GM12878 (cell line): Measurements from ENCODE around the gene UBAP1L. TPM values are rescaled to one million over a fixed set of nuclear protein-coding genes. Genes with fewer than 3 reads are reported as not detected.
"Not testable (repeated sequence)": the region's sequence is repeated elsewhere in the genome, so short reads cannot be mapped to it uniquely, and the experiment has no call there.

ENCODE experiments used
- ATAC-seq: fragments of 200-7000 bp; cut with Tn5 transposase; 3 replicates; pipeline ENCODE4 v1.9.1; 2020; ENCODE audit warnings: mild to moderate bottlenecking, moderate library complexity
- BruUV-seq: library from RNA; stranded (reverse); fragments of 400-500 nt; replicated peaks from 2 replicates; lab custom pipeline; 2021; lab: Mats Ljungman, UMichigan
- CTCF ChIA-PET: fragments of 300-600 bp; sonication (Branson Sonifier 250); formaldehyde crosslinking; extraction: SDS; loops from one replicate; lab custom pipeline; 2021; ENCODE audit warnings: inconsistent platforms; lab: Yijun Ruan, JAX
- POLR2A ChIA-PET: fragments of 350-600 bp; formaldehyde crosslinking; extraction: SDS; loops from one replicate; lab custom pipeline; 2021; ENCODE audit warnings: inconsistent platforms; lab: Charles Lee
- RAD21 ChIA-PET: fragments of 300-600 bp; sonication (Branson Sonifier 250); formaldehyde crosslinking; loops from one replicate; lab custom pipeline; 2023; ENCODE audit warnings: antibody characterized with exemption; ENCODE audit not compliant: unreplicated experiment; lab: Charles Lee
- SMC1A ChIA-PET: fragments of 300-600 bp; sonication (Branson Sonifier 250); formaldehyde crosslinking; loops from one replicate; lab custom pipeline; 2023; ENCODE audit not compliant: unreplicated experiment, uncharacterized antibody; lab: Charles Lee
- DNase-seq: peaks from one replicate; pipeline ENCODE4 v3.0.0-alpha.2; 2011; ENCODE audit warnings: low read depth, low spot score
- FAIRE-seq: peaks from 3 replicates; lab custom pipeline; 2011; peaks lifted over from hg19 to GRCh38; lab: Jason Lieb, UNC
- H2AFZ ChIP-seq: 2 replicates; pipeline ENCODE4 v1.6.0; 2011; ENCODE audit warnings: low read depth, low read length, control low read depth; ENCODE audit not compliant: control insufficient read depth
- H3K27ac ChIP-seq: 2 replicates; pipeline ENCODE4 v1.5.1; 2011; ENCODE audit warnings: control low read depth; ENCODE audit not compliant: control insufficient read depth, insufficient read depth
- H3K27me3 ChIP-seq, 2 experiments: replicated peaks in 1 of 2; 2 replicates each; pipeline versions ENCODE4 v1.6.0 to v1.6.1; 2011; ENCODE audit warnings: low read length in 1 of 2; ENCODE audit not compliant: control insufficient read depth in 2 of 2, insufficient read depth in 2 of 2
- H3K36me3 ChIP-seq, 2 experiments: 2 replicates each; pipeline ENCODE4 v1.5.1; 2011; ENCODE audit warnings: low read length in 1 of 2; ENCODE audit not compliant: control insufficient read depth in 2 of 2, insufficient read depth in 2 of 2
- H3K4me1 ChIP-seq: 2 replicates; pipeline ENCODE4 v1.6.1; 2011; ENCODE audit warnings: mild to moderate bottlenecking, low read length, moderate library complexity, mixed read lengths; ENCODE audit not compliant: control insufficient read depth, insufficient read depth
- H3K4me2 ChIP-seq: 2 replicates; pipeline ENCODE4 v1.6.0; 2011; ENCODE audit warnings: control low read depth; ENCODE audit not compliant: control insufficient read depth, insufficient read depth
- H3K4me3 ChIP-seq: fragments of 200-600 bp; sonication (generic); 2 replicates; pipeline ENCODE4 v1.5.1; 2016
- H3K79me2 ChIP-seq: 2 replicates; pipeline ENCODE4 v1.6.0; 2011; ENCODE audit warnings: low read length; ENCODE audit not compliant: control insufficient read depth, insufficient read depth
- H3K9ac ChIP-seq: 2 replicates; pipeline ENCODE4 v1.8.0; 2011; ENCODE audit warnings: low read length, control low read depth, mixed read lengths; ENCODE audit not compliant: control insufficient read depth, insufficient read depth
- H3K9me3 ChIP-seq: replicated peaks from 3 replicates; pipeline ENCODE4 v1.5.1; 2011; ENCODE audit warnings: mild to moderate bottlenecking, low read length; ENCODE audit not compliant: control insufficient read depth, insufficient read depth
- H4K20me1 ChIP-seq: 2 replicates; pipeline ENCODE4 v1.6.0; 2011; ENCODE audit not compliant: control insufficient read depth, insufficient read depth
- BCLAF1 ChIP-seq: fragments of 450-650 bp; IDR thresholded peaks from 2 replicates; pipeline ENCODE4 v1.6.1; 2017; ENCODE audit warnings: antibody characterized with exemption, mild to moderate bottlenecking, moderate library complexity
- CBFB ChIP-seq: IDR thresholded peaks from 2 replicates; pipeline ENCODE4 v1.6.1; 2016; ENCODE audit warnings: antibody characterized with exemption, low read depth
- HCFC1 ChIP-seq: fragments of 150-350 bp; IDR thresholded peaks from 2 replicates; pipeline ENCODE4 v1.6.1; 2014; ENCODE audit warnings: low read length
- IKZF1 ChIP-seq: fragments of 450-650 bp; conservative IDR thresholded peaks from 2 replicates; pipeline ENCODE4 v1.6.1; 2017; ENCODE audit warnings: antibody characterized with exemption, mild to moderate bottlenecking
- IRF4 ChIP-seq: IDR thresholded peaks from 2 replicates; pipeline ENCODE4 v1.6.1; 2011; ENCODE audit warnings: low read depth, low read length
- MEF2B ChIP-seq: fragments of 450-650 bp; IDR thresholded peaks from 2 replicates; pipeline ENCODE4 v1.6.1; 2018; ENCODE audit warnings: mild to moderate bottlenecking, moderate library complexity; ENCODE audit not compliant: partially characterized antibody, poor library complexity, severe bottlenecking
- NFYB ChIP-seq: IDR thresholded peaks from 2 replicates; pipeline ENCODE4 v1.6.1; 2011; ENCODE audit warnings: low read depth, mild to moderate bottlenecking, low read length, improper control_type of control experiment, moderate library complexity; ENCODE audit not compliant: insufficient read depth
- SMAD5 ChIP-seq: IDR thresholded peaks from 2 replicates; pipeline ENCODE4 v1.6.1; 2016; ENCODE audit warnings: antibody characterized with exemption, low read depth
- SMARCA5 ChIP-seq: fragments of 450-650 bp; IDR thresholded peaks from 2 replicates; pipeline ENCODE4 v1.6.1; 2017; ENCODE audit warnings: mild to moderate bottlenecking
- USF2 ChIP-seq: IDR thresholded peaks from 2 replicates; pipeline ENCODE4 v1.6.1; 2011; ENCODE audit warnings: low read depth, low read length, improper control_type of control experiment, borderline replicate concordance
- WGBS: methylation state at CpG from one replicate; pipeline ENCODE4 v1.1.6; 2016; ENCODE audit warnings: low lambda C conversion rate; ENCODE audit not compliant: insufficient replicate concordance, insufficient coverage; ENCODE audit errors: missing lambda C conversion rate; 5-methylcytosine and 5-hydroxymethylcytosine counted together
- in situ Hi-C: fragments of 300-500 bp; cut with MboI; formaldehyde crosslinking; loops from 9 replicates; pipeline ENCODE4 v1.14.3; 2018; ENCODE audit warnings: mixed read lengths
- intact Hi-C: fragments of 100-400 bp; cut with micrococcal nuclease; formaldehyde crosslinking; loops from one replicate; pipeline ENCODE4 v1.14.2; 2022; ENCODE audit not compliant: unreplicated experiment
- polyA plus RNA-seq, 11 experiments: library from polyadenylated mRNA; depleted of rRNA in 4 of 11; unstranded in 6 of 11; stranded (reverse) in 5 of 11; fragments of >200 nt; fragmentation: Nextera tagmentation in 4 of 11; fragmentation: Illumina TruSeq in 1 of 11; extraction: Ambion mirVana in 4 of 11; extraction: Trizol in 1 of 11; gene quantifications; 1 replicate in 1 of 11; 2 replicates in 10 of 11; pipeline versions ENCODE4 v1.2.1 to v1.2.3, GENCODE V29; 2011 to 2016; ENCODE audit warnings: inconsistent platforms in 2 of 11, missing spikeins in 2 of 11, low read depth in 1 of 11
- total RNA-seq, 4 experiments: library from RNA; depleted of rRNA in 3 of 4; stranded (reverse); fragments of >200 nt in 3 of 4; fragmentation: Illumina TruSeq in 1 of 4; extraction: Trizol in 1 of 4; gene quantifications; 2 replicates each; pipeline versions ENCODE4 v1.2.1 to v1.2.3, GENCODE V29; 2013 to 2021

The UBAP1L gene
- total and polyA plus RNA-seq, 10 of the 15 experiments (the other 5 are each of a cell fraction or from before 2014, with no cell fraction given) = 0.03 to 2.6 (median 1.0) TPM

- Histone ChIP-seq H3K27me3 (no peaks in the 10 kb centered on the region), H3K79me2 (no peaks in the 10 kb centered on the region), H3K27ac (no peak within 1 kb of the TSS), H4K20me1 (peaks cover 3% of the 10 kb centered on the region; the same call in 1 of the 2 replicates), H3K9ac (no peak within 1 kb of the TSS), H3K4me2 (no peak within 1 kb of the TSS), H3K9me3 (no peaks in the 10 kb centered on the region), H3K4me3 (no peak within 1 kb of the TSS), H3K36me3 (no peaks in the 10 kb centered on the region), H2AFZ (no peak within 1 kb of the TSS), H3K4me1 (no peaks in the 10 kb centered on the region)
- ATAC-seq (no peak), FAIRE-seq (no peak), DNase-seq (no peak)
- TF ChIP-seq HCFC1 = no peak
- TF ChIP-seq IKZF1 = no peak
- no peak for TF ChIP-seq SMAD5
- TF ChIP-seq CBFB = no peak
- no peak for TF ChIP-seq BCLAF1
- TF ChIP-seq MEF2B = no peak
- TF ChIP-seq NFYB = no peak
- no peak for TF ChIP-seq SMARCA5
- TF ChIP-seq IRF4 = no peak
- TF ChIP-seq USF2 = no peak
- ChIA-PET RAD21 (interaction anchor here (1.2 kb wide), 1 partner anchor 42 kb away, joined by 3 read pairs; no protein-coding TSS in a partner anchor), CTCF (interaction anchor here (1.1 to 2.6 kb wide), 3 partner anchors 14 to 346 kb away, joined by 3 to 17 read pairs (median 4); no protein-coding TSS in a partner anchor), SMC1A (no interaction called here), POLR2A (no interaction called here)
- in situ Hi-C loops = no loop called here
- no TSS peak for BruUV-seq
- WGBS = 88% methylated on average over 41 of the region's 73 CpGs
- intact Hi-C loops = no loop called here
These were observed 38.3 kb downstream of the UBAP1L start, which contains the start of gene KBTBD13 for GRCh38 chr15:65076486-65077290. KBTBD13 (plus strand) TSS chr15:65076746; CDS start chr15:65076816, 70 bp downstream.

GRCh38 chr15:65075607-65076395, 39.2 kb downstream of the UBAP1L start:
- POLR2A ChIA-PET, H4K20me1 ChIP-seq, H3K79me2 ChIP-seq, DNase-seq, H3K36me3 ChIP-seq, H3K27ac ChIP-seq, SMC1A ChIA-PET, H3K9me3 ChIP-seq, H3K9ac ChIP-seq, H3K4me1 ChIP-seq, FAIRE-seq, BruUV-seq, H3K4me2 ChIP-seq, ATAC-seq, in situ Hi-C loops, H2AFZ ChIP-seq, H3K27me3 ChIP-seq, H3K4me3 ChIP-seq, intact Hi-C loops: not testable (repeated sequence)
- WGBS = 70% methylated on average over 12 of the region's 12 CpGs
- CTCF ChIA-PET = interaction anchor here (0.8 to 2.6 kb wide), 2 partner anchors 42 kb away, joined by 3 to 17 read pairs; no protein-coding TSS in a partner anchor
- RAD21 ChIA-PET = interaction anchor here (1.2 kb wide), 1 partner anchor 41 kb away, joined by 3 read pairs; no protein-coding TSS in a partner anchor
